Hepatocyte (in vitro differentiated cells): ENCODE results near the gene DPP3.

Source experiments
- CTCF ChIP-seq: fragments of 200-600 bp; sonication (generic); IDR thresholded peaks from 2 replicates; pipeline ENCODE4 v1.5.1; 2016; ENCODE audit warnings: antibody characterized with exemption, mild to moderate bottlenecking; ENCODE audit not compliant: poor library complexity
- EZH2 ChIP-seq: fragments of 200-600 bp; sonication (generic); IDR thresholded peaks from 2 replicates; pipeline ENCODE4 v1.6.1; 2016; ENCODE audit warnings: antibody characterized with exemption, mild to moderate bottlenecking, borderline replicate concordance
- EZH2phosphoT487 ChIP-seq: fragments of 200-600 bp; sonication (generic); IDR thresholded peaks from one replicate; pipeline ENCODE4 v1.6.1; 2018; ENCODE audit warnings: antibody characterized with exemption, mild to moderate bottlenecking, low read depth, moderate library complexity; ENCODE audit not compliant: unreplicated experiment, severe bottlenecking

GRCh38 chr11:66529655-66530054 is 49.4 kb downstream of the DPP3 start:
- no peak for TF ChIP-seq CTCF
- TF ChIP-seq EZH2 = no peak
- TF ChIP-seq EZH2phosphoT487 = no peak
